ENCODE results near the gene CCDC68. TPM values are rescaled to one million over a fixed set of nuclear protein-coding genes. Genes with fewer than 3 reads are reported as not detected.
A peak's percentile ranks its signal among the peaks of the same experiment; 100 is the strongest.

CCDC68 gene
- total RNA-seq, 2 experiments from 2014 or later: not detected

GRCh38 chr18:54946149-54946581 is 13.1 kb downstream of the CCDC68 start:
- peak overlapping the region in 1 of 2 donors; percentile 44 for H3K27ac ChIP-seq (ENCODE audit: low read depth in 1 of 2, low read length in 2 of 2)
- no peaks in the 10 kb centered on the region for H3K36me3 ChIP-seq (ENCODE audit: insufficient read depth, low read length)
- peak overlapping the region; percentile 81 for H3K27ac Mint-ChIP-seq
- ATAC-seq (ENCODE audit: poor library complexity) (peak; percentile 51), DNase-seq (peak in 6 of 14 experiments; percentile 8 to 52 (median 31))
- H3K4me1 ChIP-seq (ENCODE audit: insufficient read depth, low read length): peaks cover 9% of the 10 kb centered on the region
- no peak for TF ChIP-seq CTCF (IDR thresholded peaks at IDR 0.05)
- no peaks in the 10 kb centered on the region for H3K36me3 Mint-ChIP-seq (ENCODE audit: low read depth)
- intact Hi-C loops (cut with DNase I, micrococcal nuclease): loop anchor here in 1 of 2 experiments (5.0 kb wide), 1 partner anchor 384 kb away; no protein-coding TSS in a partner anchor
- peak overlapping the region; percentile 62 for H3K4me3 ChIP-seq (ENCODE audit: low read length)
- no peaks in the 10 kb centered on the region for H3K27me3 ChIP-seq (ENCODE audit: control insufficient read depth in 1 of 2, insufficient read depth in 2 of 2, low read length in 2 of 2)
- H3K4me1 Mint-ChIP-seq (ENCODE audit: low read depth): peaks cover 18% of the 10 kb centered on the region
- no peaks in the 10 kb centered on the region for H3K9me3 Mint-ChIP-seq
- ChIA-PET POLR2A (no interaction called here), CTCF (no interaction called here)
- peak overlapping the region; percentile 86 for H3K4me3 Mint-ChIP-seq
- no peaks in the 10 kb centered on the region for H3K9me3 ChIP-seq (ENCODE audit: control insufficient read depth in 1 of 2, insufficient read depth in 1 of 2, low read length in 2 of 2)
- no peaks in the 10 kb centered on the region for H3K27me3 Mint-ChIP-seq

GRCh38 chr18:54945576-54946125 is 13.6 kb downstream of the CCDC68 start:
- ChIA-PET POLR2A (no interaction called here), CTCF (no interaction called here)
- Histone ChIP-seq H3K4me3 (ENCODE audit: low read length) (peak overlapping the region; percentile 62), H3K4me1 (ENCODE audit: insufficient read depth, low read length) (peaks cover 9% of the 10 kb centered on the region), H3K27me3 (ENCODE audit: control insufficient read depth in 1 of 2, insufficient read depth in 2 of 2, low read length in 2 of 2) (no peaks in the 10 kb centered on the region), H3K27ac (ENCODE audit: low read depth in 1 of 2, low read length in 2 of 2) (peak overlapping the region in 1 of 2 donors; percentile 44), H3K9me3 (ENCODE audit: control insufficient read depth in 1 of 2, insufficient read depth in 1 of 2, low read length in 2 of 2) (no peaks in the 10 kb centered on the region), H3K36me3 (ENCODE audit: insufficient read depth, low read length) (no peaks in the 10 kb centered on the region)
- ATAC-seq (ENCODE audit: poor library complexity) (no peak), DNase-seq (no peak)
- intact Hi-C loops (cut with DNase I, micrococcal nuclease): loop anchor here in 1 of 2 experiments (5.0 kb wide), 1 partner anchor 383 kb away; no protein-coding TSS in a partner anchor
- Mint-ChIP-seq H3K9me3 (no peaks in the 10 kb centered on the region), H3K27ac (peak overlapping the region; percentile 81), H3K4me3 (peak overlapping the region; percentile 86), H3K4me1 (ENCODE audit: low read depth) (peaks cover 18% of the 10 kb centered on the region), H3K27me3 (no peaks in the 10 kb centered on the region), H3K36me3 (ENCODE audit: low read depth) (no peaks in the 10 kb centered on the region)
- TF ChIP-seq CTCF (IDR thresholded peaks at IDR 0.05): no peak

- no peaks in the 10 kb centered on the region for H3K36me3 Mint-ChIP-seq (ENCODE audit: low read depth)
- Histone ChIP-seq H3K36me3 (ENCODE audit: insufficient read depth, low read length) (no peaks in the 10 kb centered on the region), H3K4me1 (ENCODE audit: insufficient read depth, low read length) (peaks cover 9% of the 10 kb centered on the region), H3K27me3 (ENCODE audit: control insufficient read depth in 1 of 2, insufficient read depth in 2 of 2, low read length in 2 of 2) (no peaks in the 10 kb centered on the region), H3K9me3 (ENCODE audit: control insufficient read depth in 1 of 2, insufficient read depth in 1 of 2, low read length in 2 of 2) (no peaks in the 10 kb centered on the region), H3K27ac (ENCODE audit: low read depth in 1 of 2, low read length in 2 of 2) (no peak overlapping the region), H3K4me3 (ENCODE audit: low read length) (no peak overlapping the region)
- ChIA-PET CTCF (no interaction called here), POLR2A (no interaction called here)
- no peaks in the 10 kb centered on the region for H3K27me3 Mint-ChIP-seq
- TF ChIP-seq CTCF (IDR thresholded peaks at IDR 0.05): no peak
- intact Hi-C loops (cut with DNase I, micrococcal nuclease): no loop called here
- H3K4me1 Mint-ChIP-seq (ENCODE audit: low read depth): peaks cover 18% of the 10 kb centered on the region
- no peak overlapping the region for H3K4me3 Mint-ChIP-seq
- H3K9me3 Mint-ChIP-seq: no peaks in the 10 kb centered on the region
- H3K27ac Mint-ChIP-seq: no peak overlapping the region
- no peak for ATAC-seq (ENCODE audit: poor library complexity)
- no peak for DNase-seq
Measured at GRCh38 chr18:54942569-54942968, 16.7 kb downstream of the CCDC68 start.
